SKM-1 treated with dmso at 0.1 percent for 144 hours (cell line): ENCODE measurements around the gene ZNF335.
A peak's percentile ranks its signal among the peaks of the same experiment; 100 is the strongest.

Experiments
- DNase-seq: peaks from one replicate; lab custom pipeline; 2025; ENCODE audit not compliant: unreplicated experiment; lab: John Stamatoyannopoulos, UW

ZNF335 gene

GRCh38 chr20:45971675-45972499 lies at the start of gene ZNF335:
ZNF335 (minus strand) TSS chr20:45972203; CDS start chr20:45971410, 793 bp downstream.
- peak; percentile 88 for DNase-seq

GRCh38 chr20:46020555-46020954 lies 48.6 kb upstream of the ZNF335 start:
- DNase-seq, result no peak

GRCh38 chr20:46018611-46019010 lies 46.6 kb upstream of the ZNF335 start:
- no peak for DNase-seq

GRCh38 chr20:46018112-46018511 lies 46.1 kb upstream of the ZNF335 start:
- DNase-seq, result no peak

- DNase-seq, result no peak
Observed at GRCh38 chr20:46017272-46017671, 45.3 kb upstream of the ZNF335 start.

- no peak for DNase-seq
Observed at GRCh38 chr20:46014517-46015396, 42.8 kb upstream of the ZNF335 start.

GRCh38 chr20:46013829-46014516 lies 42.0 kb upstream of the ZNF335 start:
- peak; percentile 51 for DNase-seq

- DNase-seq, result no peak
Observed at GRCh38 chr20:46013322-46013828, 41.4 kb upstream of the ZNF335 start.

GRCh38 chr20:46012921-46013320 lies 40.9 kb upstream of the ZNF335 start:
- DNase-seq, result no peak

- peak; percentile 23 for DNase-seq
Observed at GRCh38 chr20:46011631-46012482, 39.9 kb upstream of the ZNF335 start.

GRCh38 chr20:46010491-46011391 lies 38.7 kb upstream of the ZNF335 start:
- no peak for DNase-seq

GRCh38 chr20:46009816-46010215 lies 37.8 kb upstream of the ZNF335 start:
- DNase-seq, result no peak

GRCh38 chr20:46007671-46008070 lies 35.7 kb upstream of the ZNF335 start:
- DNase-seq, result no peak

GRCh38 chr20:46006964-46007363 lies 35.0 kb upstream of the ZNF335 start:
- no peak for DNase-seq

- DNase-seq, result no peak
Observed at GRCh38 chr20:46006022-46006705, 34.2 kb upstream of the ZNF335 start.

- peak; percentile 96 for DNase-seq
Observed at GRCh38 chr20:46004889-46005473, 33.0 kb upstream of the ZNF335 start.

GRCh38 chr20:46004187-46004586 lies 32.2 kb upstream of the ZNF335 start:
- no peak for DNase-seq

GRCh38 chr20:46002008-46002407 lies 30.0 kb upstream of the ZNF335 start:
- no peak for DNase-seq
